ENCODE data around the gene TCF7L1.
A peak's percentile ranks its signal among the peaks of the same experiment; 100 is the strongest.

TCF7L1 gene

GRCh38 chr2:85257359-85257969 lies 124.3 kb downstream of the TCF7L1 start:
- no peak for DNase-seq

DNA sequence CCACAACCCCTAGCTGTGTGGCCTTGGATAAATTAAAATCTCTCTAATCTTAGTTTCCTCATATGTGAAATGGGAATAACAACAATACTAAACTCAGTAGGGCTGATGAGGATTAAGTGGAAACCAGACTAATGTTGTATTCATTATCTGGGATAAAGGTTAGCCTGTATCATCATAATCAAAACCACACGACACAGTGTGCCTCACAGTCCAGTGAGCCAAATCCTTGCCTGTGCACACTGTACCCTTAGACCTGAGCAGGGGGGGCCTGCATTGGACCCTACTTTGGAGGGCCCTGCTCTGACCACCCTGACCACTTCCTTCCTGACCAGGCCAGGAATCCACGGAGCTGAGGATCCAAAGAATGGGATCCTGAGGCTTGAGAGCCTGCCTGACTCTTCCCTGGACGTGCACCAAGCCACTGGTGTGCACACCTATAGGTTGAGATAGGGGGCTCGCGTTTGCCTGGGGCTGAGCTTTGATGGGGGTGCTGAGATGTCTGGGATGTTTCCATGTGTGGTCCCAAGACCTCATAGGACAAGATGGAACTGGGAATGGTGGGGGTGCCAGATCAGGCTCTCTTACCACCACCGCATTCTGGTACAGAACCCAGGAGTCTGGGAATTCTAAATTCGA lies 124.9 kb downstream of the TCF7L1 start:
- DNase-seq, result no peak

DNA sequence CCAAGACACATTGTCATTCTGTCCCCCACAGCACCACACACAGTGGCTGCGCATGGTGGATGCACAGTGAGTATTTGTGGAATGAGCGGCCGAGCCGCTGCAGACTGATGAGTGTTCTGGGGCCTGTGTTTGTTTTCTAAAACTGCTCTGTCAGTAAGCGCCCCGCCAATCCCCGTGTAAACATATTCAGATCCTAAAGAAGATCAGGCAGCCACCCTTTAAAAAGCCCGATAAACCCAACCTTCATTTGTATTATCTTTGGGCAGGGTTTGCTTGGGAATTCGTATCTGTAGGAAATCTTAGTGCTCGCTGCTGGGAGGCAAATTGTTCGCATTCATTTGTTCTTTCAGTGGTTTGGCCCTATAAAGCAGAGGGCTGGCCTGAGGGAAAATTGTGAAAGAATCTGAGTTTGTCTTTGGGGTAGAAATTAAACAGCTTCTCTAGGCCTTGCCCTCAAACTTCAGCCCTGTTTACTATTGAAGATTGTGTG lies 126.0 kb downstream of the TCF7L1 start:
- no peak for DNase-seq

GRCh38 chr2:85259879-85260278 lies 126.7 kb downstream of the TCF7L1 start:
- DNase-seq, result no peak

- no peak for DNase-seq
These were observed 130.4 kb downstream of the TCF7L1 start for GRCh38 chr2:85263591-85263990.

GRCh38 chr2:85264471-85264870 lies 131.3 kb downstream of the TCF7L1 start:
- DNase-seq, result no peak

- DNase-seq, result no peak
These were observed 132.1 kb downstream of the TCF7L1 start for GRCh38 chr2:85265304-85265703.

GRCh38 chr2:85266146-85267041 lies 133.2 kb downstream of the TCF7L1 start:
- peak; percentile 70 for DNase-seq

GRCh38 chr2:85269959-85270358 lies 136.8 kb downstream of the TCF7L1 start:
- no peak for DNase-seq

GRCh38 chr2:85272357-85272756 lies 139.2 kb downstream of the TCF7L1 start:
- no peak for DNase-seq

DNA sequence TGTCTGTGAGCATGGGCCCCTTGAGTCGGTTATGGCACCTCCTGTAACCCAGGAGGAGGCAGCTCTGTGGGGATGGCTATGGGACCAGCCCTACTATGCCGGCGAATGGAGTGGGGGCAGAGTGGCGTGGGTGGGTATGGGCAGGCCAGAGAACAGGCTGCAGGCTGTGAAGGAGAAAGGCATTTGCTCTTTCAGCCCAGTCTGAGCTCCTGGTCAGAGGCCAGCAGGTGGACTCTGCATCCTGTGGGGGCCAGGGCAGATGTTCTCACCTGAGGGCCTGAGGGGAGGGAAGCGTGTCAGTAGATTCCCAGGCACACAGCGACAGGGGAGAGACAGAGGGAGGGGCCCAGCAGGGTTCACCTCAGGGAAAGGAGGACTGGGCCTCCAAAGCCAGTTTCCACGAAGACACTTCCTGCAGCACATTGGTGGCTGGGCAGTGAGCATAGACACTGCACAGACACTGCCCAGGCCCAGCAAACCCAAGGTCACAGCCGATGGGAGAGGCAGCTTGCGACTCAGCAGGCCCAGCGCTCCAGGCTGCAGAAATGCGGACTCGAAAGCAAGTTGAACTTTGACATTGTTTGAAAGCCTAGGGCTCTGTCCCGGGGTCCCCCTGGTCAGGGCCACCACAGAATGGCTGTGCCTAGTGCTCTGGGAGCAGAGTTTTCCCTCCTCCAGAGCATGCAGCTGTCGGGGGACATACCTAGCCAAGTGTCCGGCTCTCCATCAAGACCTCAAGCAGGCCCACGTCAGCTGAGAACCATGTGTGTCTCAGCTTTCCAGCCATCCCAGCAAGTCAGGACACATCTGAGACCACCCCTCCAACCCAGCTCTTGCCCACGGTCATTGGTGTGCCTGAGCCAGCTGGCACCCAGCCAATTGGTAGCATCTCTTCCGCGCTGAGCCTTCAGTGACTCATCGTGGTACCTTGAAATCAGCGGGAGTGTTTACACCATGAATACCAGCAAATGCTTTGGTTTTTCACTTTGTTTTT lies 140.8 kb downstream of the TCF7L1 start:
- no peak for DNase-seq

GRCh38 chr2:85275984-85276540 lies 142.9 kb downstream of the TCF7L1 start:
- no peak for DNase-seq

DNA sequence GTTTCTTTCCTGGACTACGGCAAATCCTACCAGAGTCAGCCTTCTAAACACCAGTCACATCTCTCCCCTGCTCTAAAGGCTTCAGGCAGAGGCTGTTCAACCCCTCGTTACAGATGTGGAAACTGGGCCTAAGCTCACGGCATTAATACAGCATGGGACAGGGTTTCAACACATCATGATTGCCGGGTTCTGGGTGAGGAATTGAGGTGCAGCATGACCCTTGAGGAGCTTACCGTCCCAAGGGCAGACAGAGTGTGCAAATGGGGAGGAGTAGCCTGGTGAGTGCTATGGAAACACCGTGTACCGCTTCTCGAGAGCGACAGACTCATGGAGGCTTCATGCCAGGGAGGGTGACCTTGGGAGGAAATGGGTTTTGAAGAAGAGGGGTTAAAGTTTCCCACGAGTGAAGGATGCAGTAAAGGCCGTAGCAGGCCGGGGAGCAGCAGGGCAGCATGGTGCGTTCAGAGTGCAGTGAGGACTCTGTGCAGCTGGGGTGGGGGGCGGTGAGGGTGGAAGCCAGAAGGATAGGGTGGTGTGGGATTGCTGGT lies 143.5 kb downstream of the TCF7L1 start:
- no peak for DNase-seq

- DNase-seq, result no peak
These were observed 144.4 kb downstream of the TCF7L1 start for GRCh38 chr2:85277416-85278158.

DNA sequence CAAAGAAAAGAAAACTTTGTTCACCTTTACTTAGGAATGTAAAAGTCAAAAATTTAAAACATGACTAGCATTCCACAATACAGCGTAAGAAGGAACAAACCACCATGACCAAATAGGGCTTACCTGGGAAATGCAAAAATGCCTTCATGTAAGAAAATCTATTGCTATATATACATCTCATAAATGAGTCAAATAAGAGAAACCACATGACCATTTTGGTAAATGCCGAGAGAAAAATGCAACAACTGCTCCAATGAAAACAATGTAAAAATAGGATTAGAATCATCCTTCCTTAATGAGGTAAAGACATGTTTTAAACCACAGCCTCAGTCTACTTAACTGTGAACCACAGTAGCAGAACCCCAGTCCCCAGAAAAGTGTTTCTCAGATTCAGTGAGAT lies 145.2 kb downstream of the TCF7L1 start:
- no peak for DNase-seq

DNA sequence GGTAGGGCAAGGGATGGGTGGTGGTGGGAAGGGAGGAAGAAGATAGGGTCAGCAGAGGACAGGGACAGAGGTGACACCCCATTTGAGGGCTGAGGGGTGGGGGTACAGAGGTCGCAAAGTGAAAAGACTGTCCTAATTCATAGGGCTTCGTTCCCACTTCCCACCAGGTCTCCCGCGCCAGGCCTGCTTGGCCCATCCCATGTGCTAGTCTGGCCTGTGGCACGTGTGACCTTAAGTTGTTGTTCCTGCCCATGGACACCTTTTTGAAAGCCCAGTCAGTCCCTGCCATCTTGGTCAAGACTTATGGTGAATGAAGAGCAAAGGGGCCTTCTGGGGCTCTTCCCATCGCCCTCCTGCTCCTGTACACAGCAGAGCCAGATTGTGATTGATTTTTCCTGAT lies 148.4 kb downstream of the TCF7L1 start:
- DNase-seq, result no peak

DNA sequence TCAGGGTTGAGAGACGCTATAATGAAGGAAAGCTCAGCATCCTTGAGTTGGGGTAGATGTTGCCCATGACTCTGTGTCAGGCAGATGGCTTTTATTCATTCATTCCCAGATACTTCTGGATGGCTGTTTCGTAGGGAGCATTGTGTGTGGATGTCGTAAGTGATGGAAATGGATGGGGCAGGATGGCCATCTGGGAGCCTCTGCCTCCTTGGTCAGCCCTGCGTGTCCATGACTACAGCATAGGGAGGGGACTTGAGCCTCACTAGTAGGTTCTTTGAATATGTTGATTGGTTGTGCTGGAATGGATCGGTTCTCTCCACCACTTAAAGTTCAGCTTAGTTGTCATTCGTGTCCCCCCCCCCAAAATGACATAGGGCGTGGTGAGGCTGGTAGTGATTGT lies 149.7 kb downstream of the TCF7L1 start:
- DNase-seq, result no peak

DNA sequence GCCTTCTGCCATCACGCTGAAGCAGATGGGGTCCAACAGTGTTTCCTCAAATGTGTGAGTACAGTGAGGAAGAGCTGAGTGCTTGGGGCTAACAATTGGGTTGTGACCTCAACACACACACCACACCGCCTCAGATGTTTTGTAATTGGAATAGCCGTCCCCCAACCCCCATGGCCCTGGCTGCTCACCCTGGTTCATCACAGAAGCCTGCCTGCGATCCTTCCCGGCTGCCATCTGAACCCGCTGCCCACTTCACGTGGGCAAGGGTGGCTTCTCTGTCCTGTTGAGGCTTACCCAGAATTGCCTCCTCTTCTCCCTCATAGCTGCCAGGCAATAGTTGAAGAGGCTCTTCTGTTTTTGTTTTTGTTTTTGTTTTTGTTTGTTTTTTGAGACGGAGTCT lies 150.4 kb downstream of the TCF7L1 start:
- DNase-seq, result no peak

- no peak for DNase-seq
These were observed 153.7 kb downstream of the TCF7L1 start for GRCh38 chr2:85286918-85287317.

- no peak for DNase-seq
These were observed 154.5 kb downstream of the TCF7L1 start for GRCh38 chr2:85287721-85288120.

- no peak for DNase-seq
These were observed 155.1 kb downstream of the TCF7L1 start for GRCh38 chr2:85288244-85288725.

Data from activated naive CD4-positive, alpha-beta T cell treated with Interleukin-2 at 50 U/mL for 16 hours (primary cell).